Endothelial cell of umbilical vein (primary cell): Measurements from ENCODE around the gene CCDC70. TPM values are rescaled to one million over a fixed set of nuclear protein-coding genes. Genes with fewer than 3 reads are reported as not detected.
A peak's percentile ranks its signal among the peaks of the same experiment; 100 is the strongest.

Experiments
- BruUV-seq: library from RNA; stranded (reverse); fragments of 400-500 nt; replicated peaks from 2 replicates; lab custom pipeline; 2021; lab: Mats Ljungman, UMichigan
- CTCF ChIA-PET: fragments of 300-600, 350-600 bp; sonication (Branson Sonifier 250); formaldehyde crosslinking; loops from one replicate; lab custom pipeline; 2021; ENCODE audit warnings: antibody characterized with exemption, inconsistent platforms; lab: Charles Lee
- POLR2A ChIA-PET: fragments of 300-600, 350-600 bp; sonication (Branson Sonifier 250); formaldehyde crosslinking; loops from one replicate; lab custom pipeline; 2021; ENCODE audit warnings: antibody characterized with exemption, inconsistent platforms; lab: Charles Lee
- DNase-seq: peaks from one replicate; pipeline ENCODE4 v3.0.0-alpha.2; 2011; ENCODE audit warnings: low read depth, low spot score
- FAIRE-seq: peaks from 2 replicates; lab custom pipeline; 2011; peaks lifted over from hg19 to GRCh38; lab: Jason Lieb, UNC
- H2AFZ ChIP-seq: 2 replicates; pipeline ENCODE4 v1.6.0; 2012; ENCODE audit warnings: low read depth, low read length, control low read depth, inconsistent platforms
- H3K27ac ChIP-seq: 2 replicates; pipeline ENCODE4 v1.5.1; 2011; ENCODE audit warnings: low read depth, mild to moderate bottlenecking, control low read depth, low read length, moderate library complexity; ENCODE audit not compliant: insufficient read depth
- H3K27me3 ChIP-seq, 2 experiments: 2 replicates each; pipeline versions ENCODE4 v1.6.0 to v1.6.1; 2011; ENCODE audit warnings: low read length in 2 of 2, mixed read lengths in 1 of 2; ENCODE audit not compliant: control insufficient read depth in 2 of 2, insufficient read depth in 2 of 2
- H3K36me3 ChIP-seq, 2 experiments: 2 replicates in 1 of 2; 3 replicates in 1 of 2; pipeline ENCODE4 v1.5.1; 2011; ENCODE audit warnings: low read length in 2 of 2, mild to moderate bottlenecking in 1 of 2, moderate library complexity in 1 of 2; ENCODE audit not compliant: control insufficient read depth in 2 of 2, insufficient read depth in 2 of 2; ENCODE audit errors: extremely low read depth in 1 of 2
- H3K4me1 ChIP-seq: 3 replicates; pipeline ENCODE4 v1.5.1; 2011; ENCODE audit warnings: mild to moderate bottlenecking, low read length; ENCODE audit not compliant: control insufficient read depth, insufficient read depth; ENCODE audit errors: extremely low read depth
- H3K4me2 ChIP-seq: 2 replicates; pipeline ENCODE4 v1.6.1; 2011; ENCODE audit warnings: low read length, control low read depth, mixed read lengths; ENCODE audit not compliant: insufficient read depth
- H3K4me3 ChIP-seq, 3 experiments: fragments of 200-600 bp in 1 of 3; sonication (generic), shearing (Covaris generic) in 1 of 3; replicated peaks in 1 of 3; 2 replicates each; pipeline ENCODE4 v1.5.1; 2011 to 2016; ENCODE audit warnings: control low read depth in 3 of 3, low read length in 3 of 3, mild to moderate bottlenecking in 2 of 3, inconsistent platforms in 1 of 3, low read depth in 1 of 3, moderate library complexity in 1 of 3; ENCODE audit not compliant: insufficient read depth in 1 of 3
- H3K79me2 ChIP-seq: 2 replicates; pipeline ENCODE4 v1.6.0; 2012; ENCODE audit warnings: low read length, inconsistent platforms; ENCODE audit not compliant: control insufficient read depth, insufficient read depth
- H3K9ac ChIP-seq: replicated peaks from 2 replicates; pipeline ENCODE3; 2011; ENCODE audit warnings: low read length, control low read depth; ENCODE audit not compliant: insufficient read depth; ENCODE audit errors: extremely low read depth
- H3K9me1 ChIP-seq: replicated peaks from 3 replicates; pipeline ENCODE4 v1.6.0; 2011; ENCODE audit warnings: mild to moderate bottlenecking, low read length; ENCODE audit not compliant: control insufficient read depth, insufficient read depth; ENCODE audit errors: extremely low read depth
- H3K9me3 ChIP-seq: replicated peaks from 2 replicates; pipeline ENCODE4 v1.5.1; 2012; ENCODE audit warnings: low read length, inconsistent platforms; ENCODE audit not compliant: control insufficient read depth, insufficient read depth
- H4K20me1 ChIP-seq: replicated peaks from 2 replicates; pipeline ENCODE3; 2011; ENCODE audit warnings: mild to moderate bottlenecking, low read length; ENCODE audit not compliant: control insufficient read depth, insufficient read depth; ENCODE audit errors: extremely low read depth
- CTCF ChIP-seq, 2 donors: IDR thresholded peaks; 1 replicate in 1 of 2; 2 replicates in 1 of 2; pipeline ENCODE4 v1.5.1; 2011; ENCODE audit warnings: low read length in 2 of 2, mild to moderate bottlenecking in 2 of 2, moderate library complexity in 2 of 2, control low read depth in 1 of 2, inconsistent platforms in 1 of 2, low read depth in 1 of 2; ENCODE audit not compliant: insufficient read depth in 1 of 2; ENCODE audit errors: extremely low read depth in 1 of 2
- GATA2 ChIP-seq: IDR thresholded peaks from 2 replicates; pipeline ENCODE4 v1.7.0; 2011; ENCODE audit warnings: low read depth, mild to moderate bottlenecking, moderate library complexity, mixed read lengths, low read length; ENCODE audit not compliant: insufficient read length, insufficient read depth
- POLR2A ChIP-seq: IDR thresholded peaks from 2 replicates; pipeline ENCODE4 v1.6.1; 2012; ENCODE audit warnings: low read depth, mild to moderate bottlenecking, control low read depth, low read length
- POLR2AphosphoS5 ChIP-seq: IDR thresholded peaks from 2 replicates; pipeline ENCODE4 v1.6.1; 2012; ENCODE audit warnings: low read depth, mild to moderate bottlenecking, control low read depth, low read length, moderate library complexity; ENCODE audit not compliant: insufficient read depth
- dilution Hi-C: fragments of 300-500 bp; cut with MboI; formaldehyde crosslinking; loops from one replicate; pipeline ENCODE4 v1.15.0; 2019; ENCODE audit warnings: low sequenced_read_pairs; ENCODE audit not compliant: extremely low pct_ligation_motif_present
- intact Hi-C: fragments of 100-400 bp; cut with micrococcal nuclease; formaldehyde crosslinking; loops from one replicate; pipeline ENCODE4 v1.10.0; 2022
- polyA plus RNA-seq, 4 experiments: library from polyadenylated mRNA; depleted of rRNA in 3 of 4; stranded (reverse) in 3 of 4; unstranded in 1 of 4; fragments of >200 nt; gene quantifications; 2 replicates each; pipeline versions ENCODE4 v1.2.1 to v1.2.3, GENCODE V29; 2011 to 2012; ENCODE audit warnings: missing spikeins in 1 of 4
- total RNA-seq: library from RNA; stranded (reverse); gene quantifications from 2 replicates; pipeline ENCODE4 v1.2.3, GENCODE V29; 2021

Gene CCDC70
- total and polyA plus RNA-seq, 2 donors (not counting 3 experiments of a cell fraction or from before 2014, with no cell fraction given), result not detected

- no peaks in the 10 kb centered on the region for H3K9me1 ChIP-seq
- peaks cover 6% of the 10 kb centered on the region for H3K4me1 ChIP-seq
- H2AFZ ChIP-seq, result no peak overlapping the region
- H3K9me3 ChIP-seq, result no peaks in the 10 kb centered on the region
- TF ChIP-seq GATA2 (no peak), POLR2A (no peak)
- dilution Hi-C loops, result no loop called here
- ChIA-PET CTCF (interaction anchor here (0.8 to 5.0 kb wide), 11 partner anchors 8 to 688 kb away, joined by 3 to 115 read pairs (median 5); partner anchors contain the start of genes NEK5 and TMEM272), POLR2A (interaction anchor here (2.5 kb wide), 1 partner anchor 361 kb away, joined by 8 read pairs; the partner anchor contains the start of gene INTS6)
- H4K20me1 ChIP-seq, result no peaks in the 10 kb centered on the region
- no peak overlapping the region for H3K9ac ChIP-seq
- no peak overlapping the region for H3K4me2 ChIP-seq
- intact Hi-C loops, result no loop called here
- no peaks in the 10 kb centered on the region for H3K36me3 ChIP-seq
- DNase-seq (no peak), FAIRE-seq (no peak)
- BruUV-seq, result no TSS peak
- H3K27ac ChIP-seq, result no peak overlapping the region
- H3K4me3 ChIP-seq, result no peak overlapping the region
- H3K27me3 ChIP-seq, result peaks cover 3 to 19% of the 10 kb centered on the region in 2 experiments
- H3K79me2 ChIP-seq, result no peaks in the 10 kb centered on the region
Measured at GRCh38 chr13:51814071-51814470, 47.7 kb upstream of the CCDC70 start.

GRCh38 chr13:51814825-51815650 lies 46.7 kb upstream of the CCDC70 start:
- Histone ChIP-seq H2AFZ (peak overlapping the region; percentile 84), H3K4me1 (peaks cover 6% of the 10 kb centered on the region), H3K9me3 (no peaks in the 10 kb centered on the region), H3K4me3 (peak overlapping the region in 1 of 3 experiments; percentile 23), H3K4me2 (peak overlapping the region; percentile 48), H4K20me1 (no peaks in the 10 kb centered on the region), H3K79me2 (no peaks in the 10 kb centered on the region), H3K9ac (no peak overlapping the region), H3K27ac (no peak overlapping the region), H3K36me3 (no peaks in the 10 kb centered on the region), H3K27me3 (peaks cover 9 to 22% of the 10 kb centered on the region in 2 experiments), H3K9me1 (no peaks in the 10 kb centered on the region)
- ChIA-PET CTCF (interaction anchor here (0.6 to 5.0 kb wide), 34 partner anchors 9 to 690 kb away, joined by 3 to 115 read pairs (median 4); partner anchors contain the start of genes CCDC70, NEK5 and TMEM272), POLR2A (no interaction called here)
- DNase-seq (peak; percentile 63), FAIRE-seq (peak; percentile 87)
- dilution Hi-C loops (no loop called here), intact Hi-C loops (loop anchor here (1.0 kb wide), 3 partner anchors 34 to 386 kb away; no protein-coding TSS in a partner anchor)
- TF ChIP-seq POLR2AphosphoS5, result no peak
- peak; percentile 74 to 82 for TF ChIP-seq CTCF (IDR thresholded peaks at IDR 0.05; ENCODE audit: extremely low read depth in 1 of 2, insufficient read depth in 1 of 2, low read depth in 1 of 2, low read length in 2 of 2)
- BruUV-seq, result no TSS peak
